ENCODE results near the gene PGAM5. TPM values are rescaled to one million over a fixed set of nuclear protein-coding genes. Genes with fewer than 3 reads are reported as not detected.

The PGAM5 gene
- total RNA-seq, 3 donors from 2014 or later: 25.5 to 38.9 (median 30.9) TPM

GRCh38 chr12:132731574-132731973 lies 20.9 kb downstream of the PGAM5 start:
- intact Hi-C loops (cut with DNase I, micrococcal nuclease): no loop called here
- ATAC-seq: no peak
- H3K36me3 ChIP-seq (ENCODE audit: low read depth): peaks cover 24% of the 10 kb centered on the region

DNA sequence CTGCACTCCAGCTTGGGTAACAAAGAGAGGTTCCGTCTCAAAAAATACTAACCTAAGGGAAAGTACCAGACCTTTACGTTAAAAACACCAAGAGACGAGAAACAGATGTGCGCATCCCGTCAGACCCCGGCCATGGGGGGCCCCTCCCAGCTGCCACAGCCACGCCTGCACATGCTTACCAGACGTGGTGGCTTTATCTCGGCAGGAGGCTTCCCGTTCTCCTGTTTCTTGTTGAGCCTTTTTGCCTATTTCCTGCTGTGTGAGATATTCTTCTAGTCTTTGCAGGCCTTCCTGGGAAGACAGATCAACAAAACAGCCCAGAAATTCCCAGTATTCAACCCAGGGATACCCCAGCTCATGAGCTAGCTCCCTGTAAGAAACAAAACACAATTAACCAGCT lies 23.6 kb downstream of the PGAM5 start:
- intact Hi-C loops (cut with DNase I, micrococcal nuclease): no loop called here
- Histone ChIP-seq H3K4me3 (no peak overlapping the region), H3K9me3 (no peaks in the 10 kb centered on the region), H3K36me3 (ENCODE audit: low read depth) (peaks cover 19% of the 10 kb centered on the region), H3K4me1 (ENCODE audit: low read depth) (no peaks in the 10 kb centered on the region)
- DNase-seq (peak in 1 of 3 donors; percentile 17), ATAC-seq (no peak)
- TF ChIP-seq, protein P1, sequence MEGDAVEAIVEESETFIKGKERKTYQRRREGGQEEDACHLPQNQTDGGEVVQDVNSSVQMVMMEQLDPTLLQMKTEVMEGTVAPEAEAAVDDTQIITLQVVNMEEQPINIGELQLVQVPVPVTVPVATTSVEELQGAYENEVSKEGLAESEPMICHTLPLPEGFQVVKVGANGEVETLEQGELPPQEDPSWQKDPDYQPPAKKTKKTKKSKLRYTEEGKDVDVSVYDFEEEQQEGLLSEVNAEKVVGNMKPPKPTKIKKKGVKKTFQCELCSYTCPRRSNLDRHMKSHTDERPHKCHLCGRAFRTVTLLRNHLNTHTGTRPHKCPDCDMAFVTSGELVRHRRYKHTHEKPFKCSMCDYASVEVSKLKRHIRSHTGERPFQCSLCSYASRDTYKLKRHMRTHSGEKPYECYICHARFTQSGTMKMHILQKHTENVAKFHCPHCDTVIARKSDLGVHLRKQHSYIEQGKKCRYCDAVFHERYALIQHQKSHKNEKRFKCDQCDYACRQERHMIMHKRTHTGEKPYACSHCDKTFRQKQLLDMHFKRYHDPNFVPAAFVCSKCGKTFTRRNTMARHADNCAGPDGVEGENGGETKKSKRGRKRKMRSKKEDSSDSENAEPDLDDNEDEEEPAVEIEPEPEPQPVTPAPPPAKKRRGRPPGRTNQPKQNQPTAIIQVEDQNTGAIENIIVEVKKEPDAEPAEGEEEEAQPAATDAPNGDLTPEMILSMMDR (IDR thresholded peaks at IDR 0.05): no peak

More at GRCh38 chr12:132731574-132731973, 20.9 kb downstream of the PGAM5 start:
- no peaks in the 10 kb centered on the region for H3K9me3 ChIP-seq
- TF ChIP-seq, protein P1 (IDR thresholded peaks at IDR 0.05): no peak
- no peak for DNase-seq
- H3K4me3 ChIP-seq: no peak overlapping the region
- H3K4me1 ChIP-seq (ENCODE audit: low read depth): no peaks in the 10 kb centered on the region

- H3K4me1 ChIP-seq (ENCODE audit: low read depth): no peaks in the 10 kb centered on the region
- intact Hi-C loops (cut with DNase I, micrococcal nuclease): no loop called here
- TF ChIP-seq, protein P1 (IDR thresholded peaks at IDR 0.05): no peak
- DNase-seq (peak in 1 of 3 donors; percentile 42), ATAC-seq (no peak)
- no peak overlapping the region for H3K4me3 ChIP-seq
- peaks cover 19% of the 10 kb centered on the region for H3K36me3 ChIP-seq (ENCODE audit: low read depth)
- H3K9me3 ChIP-seq: no peaks in the 10 kb centered on the region
These were observed 24.9 kb downstream of the PGAM5 start for GRCh38 chr12:132735496-132735895.

DNA sequence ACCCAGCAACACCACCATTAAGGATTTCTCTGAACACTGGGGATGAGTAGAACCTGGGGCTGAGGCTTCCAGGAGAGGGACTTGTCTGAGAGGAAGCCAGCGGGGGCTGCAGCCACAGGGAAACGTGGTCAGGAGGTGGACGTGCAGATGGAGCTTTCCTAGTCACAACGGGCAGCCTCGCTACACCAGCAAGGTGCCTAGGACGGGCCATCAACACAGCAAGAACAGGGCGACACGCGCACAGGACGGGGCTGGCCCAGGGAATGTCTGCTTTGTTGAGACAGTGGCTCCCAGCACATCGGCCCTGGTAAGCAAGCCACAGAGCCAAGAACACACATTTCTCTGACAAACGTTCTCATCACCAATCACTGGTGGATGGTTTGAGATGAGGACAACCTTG lies 25.7 kb downstream of the PGAM5 start:
- intact Hi-C loops (cut with DNase I, micrococcal nuclease): no loop called here
- Histone ChIP-seq H3K4me3 (no peak overlapping the region), H3K4me1 (ENCODE audit: low read depth) (no peaks in the 10 kb centered on the region), H3K9me3 (no peaks in the 10 kb centered on the region), H3K36me3 (ENCODE audit: low read depth) (peaks cover 22% of the 10 kb centered on the region)
- DNase-seq: peak in 1 of 3 donors; percentile 34
- no peak for ATAC-seq
- TF ChIP-seq, protein P1 (IDR thresholded peaks at IDR 0.05): no peak

GRCh38 chr12:132736913-132737312 lies 26.3 kb downstream of the PGAM5 start:
- intact Hi-C loops (cut with DNase I, micrococcal nuclease): no loop called here
- H3K4me1 ChIP-seq (ENCODE audit: low read depth): no peaks in the 10 kb centered on the region
- H3K36me3 ChIP-seq (ENCODE audit: low read depth): peaks cover 26% of the 10 kb centered on the region
- ATAC-seq: no peak
- DNase-seq: peak in 1 of 3 donors; percentile 27
- no peak overlapping the region for H3K4me3 ChIP-seq
- TF ChIP-seq, protein P1 (IDR thresholded peaks at IDR 0.05): no peak
- no peaks in the 10 kb centered on the region for H3K9me3 ChIP-seq

Measured in mucosa of descending colon (tissue), 3 donors.